Kasumi-1 (cell line): ENCODE results near the gene CYB5R3.
"Not testable (repeated sequence)": the region's sequence is repeated elsewhere in the genome, so short reads cannot be mapped to it uniquely, and the experiment has no call there.

Experiments used
- DNase-seq, 2 experiments: peaks; one replicate each; lab custom pipeline; 2025; lab: John Stamatoyannopoulos, UW

Gene CYB5R3

DNA sequence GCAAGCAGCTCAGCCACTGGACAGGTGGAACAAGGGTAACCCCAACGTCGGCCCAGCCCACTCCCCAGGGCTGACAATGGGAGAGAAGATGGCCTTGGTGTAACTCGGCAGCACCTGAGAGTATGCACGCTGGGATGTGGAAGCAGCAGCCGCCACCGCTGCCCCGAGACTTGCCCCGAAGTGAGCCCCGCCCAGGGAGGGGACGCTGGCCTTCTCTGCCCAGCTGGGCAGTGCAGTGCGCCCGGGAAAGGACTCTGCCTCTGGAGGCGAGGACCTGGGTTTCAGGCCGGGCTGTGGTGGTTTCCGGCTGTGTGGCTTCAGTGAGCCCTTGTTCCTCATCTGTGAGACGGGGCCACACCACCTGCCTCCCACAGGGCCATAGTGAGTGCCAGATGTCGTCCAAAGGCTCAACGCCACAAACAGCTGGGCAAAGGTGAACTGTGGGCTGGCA, 25.9 kb downstream of the CYB5R3 start:
- DNase-seq = peak in 1 of 2 experiments; percentile 16

DNA sequence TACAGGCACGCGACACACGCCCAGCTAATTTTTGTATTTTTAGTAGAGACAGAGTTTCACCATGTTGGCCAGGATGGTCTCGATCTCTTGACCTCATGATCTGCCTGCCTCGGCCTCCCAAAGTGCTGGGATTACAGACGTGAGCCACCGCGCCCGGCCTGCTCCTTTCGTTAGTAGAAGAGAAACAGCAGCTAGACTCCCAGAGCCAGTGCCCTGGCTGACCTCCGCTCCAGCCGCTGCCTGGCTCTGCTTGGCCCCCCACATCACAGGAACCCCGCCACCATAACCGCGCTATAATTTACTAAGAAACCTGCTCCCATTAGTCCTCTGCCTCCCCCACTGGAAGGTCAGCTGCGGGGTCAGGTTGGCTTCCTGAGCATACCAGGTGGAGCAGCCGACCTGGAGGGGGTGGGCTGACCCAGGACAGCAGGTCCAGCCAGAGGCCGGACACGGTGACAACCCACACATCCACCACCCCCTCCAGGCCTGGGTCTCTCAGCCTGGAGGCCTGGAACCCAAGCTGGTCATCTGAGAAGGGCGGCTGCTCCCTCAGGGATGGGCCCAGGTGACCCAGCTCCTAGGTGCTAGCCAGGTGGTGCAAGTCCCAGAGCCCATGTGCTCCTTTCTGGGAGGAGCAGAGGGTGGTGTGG, 27.0 kb downstream of the CYB5R3 start:
- no peak for DNase-seq

DNA sequence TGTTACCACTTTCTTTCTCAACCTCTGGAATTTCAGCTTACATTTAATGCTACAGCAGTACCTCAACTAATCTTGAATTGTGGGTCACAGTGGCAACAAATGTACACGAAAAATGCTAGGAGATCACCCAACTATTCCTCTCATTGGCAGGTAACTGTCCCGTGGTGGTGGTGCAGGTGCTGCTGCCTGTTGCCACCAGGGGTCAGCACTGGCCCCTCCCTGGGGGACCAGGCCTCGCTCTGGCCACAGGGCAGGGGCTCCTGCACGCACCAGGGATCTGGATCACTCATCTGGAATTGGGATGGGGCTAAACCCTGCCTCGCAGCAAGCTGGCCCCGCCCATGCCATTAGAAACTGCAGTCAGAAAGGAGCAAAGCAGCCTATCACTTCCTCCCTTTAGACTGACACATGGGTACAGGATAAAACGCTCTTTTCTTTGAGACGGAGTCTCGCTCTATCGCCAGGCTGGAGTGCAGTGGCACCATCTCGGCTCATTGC, 27.6 kb downstream of the CYB5R3 start:
- DNase-seq = peak; percentile 13 to 40

DNA sequence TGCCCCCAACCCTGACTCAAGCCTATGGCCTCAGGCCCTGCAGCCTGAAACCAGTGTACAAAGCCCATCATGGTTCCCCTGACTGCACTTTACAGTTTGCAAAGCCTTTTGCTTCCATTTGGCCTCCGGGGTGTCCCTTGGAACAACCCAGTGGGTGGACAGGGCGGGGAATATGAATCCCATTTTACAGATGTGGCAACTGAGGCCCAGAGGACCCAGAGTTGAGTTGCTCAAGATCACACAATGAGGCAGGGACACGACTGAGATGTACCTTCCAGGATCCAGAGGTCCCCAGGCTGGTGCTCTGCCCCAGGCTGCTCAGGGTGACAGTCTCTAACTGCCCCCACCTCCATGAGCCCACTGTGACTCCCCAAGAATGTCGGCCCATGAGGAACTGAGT, 29.1 kb downstream of the CYB5R3 start:
- DNase-seq = no peak

DNA sequence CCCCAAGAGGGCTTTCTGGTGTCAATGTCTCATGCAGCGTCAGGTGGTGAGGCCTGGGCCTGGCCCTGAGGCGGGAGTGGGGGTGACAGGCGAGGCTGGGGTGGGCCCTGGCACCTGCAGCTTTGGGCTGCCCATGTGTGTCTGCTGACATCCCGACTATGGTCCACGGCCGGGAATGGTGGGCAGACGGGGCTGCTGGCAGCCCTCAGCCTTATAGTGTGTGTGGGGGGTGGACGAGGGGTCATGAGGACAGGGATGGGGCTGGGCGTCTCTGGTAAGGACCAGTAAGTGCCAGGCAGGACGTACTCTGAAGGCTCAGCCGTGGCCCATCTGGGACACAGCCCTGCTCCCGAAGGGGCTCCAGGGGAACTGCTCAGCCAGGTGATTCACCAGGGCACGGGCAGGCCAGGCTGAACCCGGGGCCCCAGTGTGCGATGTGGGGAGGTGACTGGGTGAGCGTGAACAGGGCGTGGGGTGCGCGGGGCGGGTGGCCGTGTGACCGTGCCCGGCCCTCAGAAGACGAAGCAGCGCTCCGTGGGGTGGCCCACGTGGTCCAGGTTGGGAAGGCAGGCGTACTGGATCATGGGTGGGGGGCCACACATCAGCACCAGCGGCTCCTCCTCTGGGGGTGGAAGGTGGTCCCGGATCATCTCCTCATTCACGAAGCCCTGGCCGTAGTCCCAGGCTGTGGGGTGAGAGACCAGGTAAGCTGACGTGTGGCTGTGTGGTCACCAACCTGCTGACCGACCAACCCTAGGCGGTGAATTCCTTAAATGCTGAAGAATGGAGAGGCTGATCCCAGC, 29.7 kb downstream of the CYB5R3 start:
- DNase-seq = no peak

DNA sequence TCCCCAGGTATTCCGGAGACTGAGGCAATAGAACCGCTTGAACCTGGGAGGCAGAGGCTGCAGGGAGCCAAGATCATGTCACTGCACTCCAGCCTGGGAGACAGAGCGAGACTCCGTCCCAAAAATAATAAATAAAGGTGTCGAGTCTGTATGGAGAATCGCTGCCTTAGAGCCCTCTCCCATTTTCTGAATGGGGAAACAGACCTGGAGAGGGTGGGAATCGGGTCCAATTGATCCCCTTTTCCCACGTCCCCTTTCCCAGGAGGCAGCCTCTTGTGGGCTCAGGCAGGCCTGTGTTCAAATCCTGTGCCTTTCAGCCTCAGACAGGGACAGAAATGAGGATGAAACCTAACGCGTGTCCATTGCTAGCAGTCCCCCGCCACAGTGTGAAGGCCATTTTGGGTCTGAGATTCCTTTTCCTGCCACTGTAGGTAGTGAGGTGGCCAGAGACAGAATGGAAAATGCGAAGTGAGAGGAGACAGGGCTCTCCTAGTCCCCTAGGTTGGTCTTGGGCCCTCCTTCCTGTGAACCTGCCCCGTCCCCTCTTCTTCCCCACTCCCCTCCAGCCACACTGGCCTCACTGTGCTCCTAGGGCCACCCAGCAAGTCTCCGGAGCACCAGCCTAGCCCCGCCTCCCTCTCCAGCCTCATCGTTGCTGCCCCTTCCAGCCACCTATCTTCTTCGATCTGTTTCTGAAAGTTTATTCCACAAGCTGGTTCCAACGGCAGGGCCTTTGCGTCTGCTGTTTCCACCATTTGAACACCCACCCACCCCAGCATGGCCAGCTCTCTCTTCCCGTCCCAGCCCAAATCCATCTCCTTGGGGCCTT, 31.8 kb downstream of the CYB5R3 start:
- no peak for DNase-seq

DNA sequence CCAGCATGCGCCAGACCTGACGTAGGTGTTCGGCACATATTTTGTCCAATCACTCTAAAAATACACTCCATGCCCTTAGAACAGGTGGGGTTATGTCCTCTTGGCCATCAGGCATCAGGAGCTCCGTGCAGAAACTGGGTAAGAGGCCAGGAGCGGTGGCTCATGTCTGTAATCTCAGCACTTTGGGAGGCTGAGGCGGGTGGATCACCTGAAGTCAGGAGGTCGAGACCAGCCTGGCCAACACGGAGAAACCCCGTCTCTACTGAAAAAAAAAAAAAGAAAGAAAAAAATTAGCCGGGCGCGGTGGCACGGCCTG, 33.4 kb downstream of the CYB5R3 start:
- not testable (repeated sequence) for DNase-seq

DNA sequence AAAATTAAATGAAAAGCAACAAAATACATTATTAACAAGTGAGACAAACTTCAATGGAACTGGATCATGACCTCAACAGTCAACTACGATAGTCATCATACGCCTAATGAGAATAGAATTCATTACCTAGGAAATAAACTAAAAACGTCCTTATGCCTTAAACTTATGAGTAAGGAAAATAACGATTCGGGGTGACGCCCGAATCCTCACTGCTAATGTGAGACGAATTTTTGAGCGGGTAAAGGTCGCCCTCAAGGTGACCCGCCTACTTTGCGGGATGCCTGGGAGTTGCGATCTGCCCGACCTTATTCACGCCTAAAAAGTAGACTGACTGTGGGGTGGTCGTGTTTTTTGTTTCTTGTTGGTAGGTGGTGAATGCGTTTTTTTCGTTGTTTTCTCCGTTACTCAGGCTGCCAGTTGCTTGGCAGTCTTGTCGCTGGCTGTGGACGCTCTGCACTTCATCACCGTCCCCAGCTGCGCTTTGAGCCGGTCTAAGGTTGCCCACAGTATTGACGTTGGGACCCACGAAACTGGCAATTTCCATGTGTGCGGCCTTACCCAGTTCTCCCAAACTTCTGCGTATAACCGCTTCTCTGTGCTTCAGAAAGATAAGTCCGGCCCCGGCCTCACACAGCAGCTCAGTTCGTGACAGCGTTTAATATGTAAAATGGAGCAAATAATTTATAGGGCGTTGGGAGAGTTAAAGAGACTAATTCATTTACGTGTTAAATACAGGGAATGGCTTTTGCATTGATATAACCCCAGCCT, 33.9 kb downstream of the CYB5R3 start:
- peak; percentile 97 for DNase-seq

DNA sequence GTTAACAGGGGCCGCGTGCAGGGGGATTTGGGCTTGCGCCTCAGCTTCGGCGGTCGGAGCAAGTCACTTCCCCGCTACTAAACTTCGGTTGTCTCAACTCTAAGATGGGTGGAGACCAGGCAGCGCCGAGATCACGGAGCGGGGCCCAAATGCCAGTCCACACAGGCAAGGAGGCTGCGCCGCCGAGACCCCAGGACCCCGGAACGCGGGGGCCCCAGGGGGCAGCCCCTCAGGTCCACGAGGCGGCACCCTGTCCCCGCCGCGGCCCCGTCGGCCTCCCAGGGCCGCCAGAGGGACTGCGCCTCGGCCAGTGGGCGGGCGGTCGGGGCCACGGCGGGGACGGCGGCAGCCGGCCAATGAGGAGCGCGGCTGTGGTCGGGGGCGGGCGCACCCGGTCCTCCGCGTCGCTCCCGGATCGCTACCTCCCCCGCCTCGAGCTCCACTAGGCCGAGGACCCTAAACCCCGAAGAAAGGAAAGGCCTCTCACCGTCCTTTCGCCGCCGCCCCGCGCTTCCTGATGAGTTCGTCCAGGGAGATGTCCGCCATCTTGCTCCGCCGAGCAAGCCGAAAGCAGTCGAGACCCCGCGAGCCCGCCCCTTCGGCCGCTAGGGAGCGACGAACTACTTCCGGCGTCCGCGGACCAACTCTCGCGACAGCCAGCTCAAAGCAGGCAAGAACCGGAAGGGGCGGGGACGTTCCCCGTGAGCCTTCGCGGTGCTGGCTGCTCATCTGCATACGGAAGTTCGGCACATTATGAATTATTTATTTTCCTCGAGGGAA, 34.7 kb downstream of the CYB5R3 start, which contains the start of gene POLDIP3:
POLDIP3 (minus strand) TSS at position 572 of the 780 bp plus-strand sequence; CDS start at position 546, 26 bp downstream.
- DNase-seq = peak; percentile 93 to 96

DNA sequence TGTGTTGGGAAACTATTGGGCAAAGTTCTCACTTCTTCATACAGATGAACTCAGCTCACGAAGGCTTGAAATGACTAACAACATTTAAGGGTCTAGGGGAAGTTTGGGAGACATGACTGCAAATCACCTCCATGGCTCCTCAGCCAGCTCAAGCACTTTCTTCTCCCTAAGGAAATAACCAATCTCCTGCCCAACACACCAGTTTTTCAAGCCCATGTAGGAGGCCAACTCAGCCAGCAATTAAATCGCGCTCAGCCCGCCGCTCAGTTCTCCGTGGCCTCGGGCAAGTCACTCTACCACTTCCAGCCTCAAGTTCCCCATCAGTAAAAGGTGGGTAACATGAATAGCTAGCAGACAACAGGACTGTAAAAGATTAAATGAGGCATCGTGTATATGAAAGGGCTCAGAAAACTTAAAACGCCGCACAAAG, 35.3 kb downstream of the CYB5R3 start:
- peak; percentile 40 to 74 for DNase-seq

DNA sequence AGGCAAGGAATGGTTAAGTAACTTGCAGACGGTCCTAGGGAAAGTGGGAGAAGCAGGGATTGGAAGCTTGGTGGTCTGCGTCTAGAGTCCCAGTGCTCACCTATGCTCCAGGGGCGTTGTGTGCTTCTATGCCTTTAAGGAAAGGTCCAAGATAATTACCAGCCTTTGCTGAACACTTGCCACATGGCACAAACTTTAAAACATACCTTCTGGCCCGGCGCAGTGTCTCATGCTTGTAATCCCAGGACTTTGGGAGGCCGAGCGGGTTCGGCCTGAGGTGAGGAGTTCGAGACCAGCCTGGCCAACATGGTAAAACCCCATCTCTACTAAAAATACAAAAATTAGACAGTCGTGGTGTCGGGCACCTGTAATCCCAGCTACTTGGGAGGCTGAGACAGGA, 36.9 kb downstream of the CYB5R3 start:
- DNase-seq = no peak

DNA sequence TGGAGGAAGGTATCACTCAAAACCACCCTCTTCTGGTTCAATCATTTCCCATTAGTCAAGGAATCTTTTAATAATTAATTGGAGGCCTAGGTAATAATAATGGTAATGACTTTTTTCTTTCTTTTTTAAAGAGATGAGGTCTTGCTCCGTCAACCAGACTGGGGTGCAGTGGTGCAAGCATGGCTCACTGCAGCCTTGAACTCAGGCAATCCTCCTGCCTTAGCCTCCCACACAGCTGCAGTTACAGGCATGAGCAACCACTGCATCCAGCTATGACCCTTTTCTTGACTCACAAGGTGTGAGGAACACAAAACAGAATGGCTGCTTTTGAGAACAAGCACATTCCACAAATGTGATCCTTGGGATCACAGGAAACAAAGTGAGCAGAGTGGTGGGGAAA, 38.1 kb downstream of the CYB5R3 start:
- no peak for DNase-seq

DNA sequence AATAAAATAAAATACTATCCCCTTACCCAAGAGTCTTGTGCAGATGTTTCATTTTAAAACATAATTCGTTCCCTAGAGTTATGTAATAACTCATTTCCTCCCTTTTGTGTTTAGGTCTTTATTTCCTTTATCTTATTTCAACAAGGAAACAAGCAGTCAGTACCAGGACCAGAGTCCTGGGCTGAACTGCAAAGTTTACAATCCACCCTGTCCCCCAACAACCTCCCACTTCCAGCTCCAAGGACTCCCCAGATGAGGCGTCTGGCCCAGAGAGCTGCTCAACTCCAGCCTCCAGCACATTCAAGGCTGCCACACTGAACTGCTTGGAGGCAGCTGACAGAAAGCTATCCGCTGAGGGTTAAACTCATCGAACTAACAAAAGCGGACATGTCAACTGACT, 39.0 kb downstream of the CYB5R3 start:
- no peak for DNase-seq

DNA sequence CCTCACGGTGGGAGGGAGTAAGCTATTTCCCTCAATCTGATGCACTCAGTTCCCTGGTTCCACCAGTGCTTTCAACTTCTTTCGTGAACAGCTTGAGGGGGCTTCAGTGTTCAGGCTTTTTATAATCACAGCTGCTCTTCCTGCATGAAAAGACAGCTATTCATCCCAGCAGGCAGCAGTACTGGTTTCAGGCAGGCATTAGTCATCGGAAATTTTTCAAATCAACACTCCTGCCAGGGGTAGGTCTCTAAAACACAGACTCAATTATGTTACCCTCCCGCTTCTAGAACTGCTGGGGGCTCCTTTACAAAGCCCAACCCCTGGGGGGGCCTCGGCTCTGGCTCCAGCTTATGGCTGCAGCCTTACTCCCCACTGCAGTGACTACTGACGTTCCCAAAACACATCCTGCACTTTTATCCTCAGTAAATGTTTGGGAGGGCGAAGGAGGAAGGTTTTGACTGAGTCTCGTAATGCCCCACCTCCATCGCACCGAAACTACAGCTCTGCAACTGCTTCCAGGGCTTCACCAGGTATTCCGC, 40.3 kb downstream of the CYB5R3 start:
- no peak for DNase-seq

DNA sequence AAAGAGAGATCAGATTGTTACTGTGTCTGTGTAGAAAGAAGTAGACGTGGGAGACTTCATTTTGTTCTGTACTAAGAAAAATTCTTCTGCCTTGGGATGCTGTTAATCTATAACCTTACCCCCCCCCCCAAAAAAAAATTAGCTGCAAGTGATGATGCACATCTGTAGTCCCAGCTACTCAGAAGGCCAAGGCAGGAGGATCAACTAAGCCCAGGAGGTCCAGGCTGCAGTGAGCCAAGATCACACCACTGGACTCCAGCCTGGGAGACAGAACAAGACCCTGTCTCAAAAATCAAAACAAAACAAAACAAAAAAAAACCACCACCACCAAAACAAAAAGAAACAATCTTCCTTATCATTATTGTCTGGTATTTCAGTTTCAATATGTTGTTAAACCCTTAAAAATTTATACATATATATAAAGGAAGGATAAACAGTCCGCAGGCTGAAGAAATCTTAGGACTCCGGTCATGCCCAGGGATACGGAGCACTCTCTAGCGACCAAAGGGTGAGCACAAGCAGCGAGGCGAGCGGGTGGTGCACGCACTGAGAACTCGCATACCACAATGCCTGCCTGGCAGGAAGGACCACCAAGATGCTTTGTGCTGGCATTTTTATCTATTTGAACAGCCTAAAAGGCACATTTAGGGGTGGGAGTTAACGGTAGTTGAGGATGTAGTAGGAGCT, 40.9 kb downstream of the CYB5R3 start:
- DNase-seq = no peak

DNA sequence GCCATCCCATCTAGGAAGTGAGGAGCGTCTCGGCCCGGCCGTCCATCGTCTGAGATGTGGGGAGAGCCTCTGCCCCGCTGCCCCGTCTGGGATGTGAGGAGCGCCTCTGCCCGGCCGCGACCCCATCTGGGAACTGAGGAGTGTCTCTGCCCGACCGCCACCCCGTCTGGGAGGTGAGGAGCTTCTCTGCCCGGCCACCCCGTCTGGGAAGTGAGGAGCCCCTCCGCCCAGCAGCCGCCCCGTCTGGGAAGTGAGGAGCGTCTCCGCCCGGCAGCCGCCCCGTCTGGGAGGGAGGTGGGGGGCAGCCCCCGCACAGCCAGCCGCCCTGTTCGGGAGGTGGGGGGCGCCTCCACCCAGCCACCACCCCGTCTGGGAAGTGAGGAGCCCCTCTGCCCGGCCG, 41.6 kb downstream of the CYB5R3 start:
- DNase-seq = not testable (repeated sequence)

DNA sequence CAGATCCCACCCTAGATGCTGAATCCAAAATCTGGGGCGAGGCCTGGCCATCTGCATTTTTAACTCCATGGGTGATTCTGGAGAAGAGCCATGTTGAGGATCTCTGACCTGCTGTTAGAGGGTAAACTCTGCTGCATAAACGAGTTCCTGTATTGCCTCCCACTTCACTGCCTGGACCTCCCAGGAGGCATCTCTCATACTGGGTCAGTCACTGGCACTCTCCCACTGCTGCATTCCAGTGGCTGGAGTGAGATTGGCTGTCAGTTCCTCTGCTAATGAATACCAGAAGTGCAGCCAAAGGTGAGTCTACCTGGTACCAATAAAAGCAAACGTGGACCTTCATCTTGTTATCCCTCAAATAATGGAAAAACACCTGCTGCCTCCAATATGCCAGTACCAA, 44.8 kb downstream of the CYB5R3 start:
- DNase-seq = no peak

DNA sequence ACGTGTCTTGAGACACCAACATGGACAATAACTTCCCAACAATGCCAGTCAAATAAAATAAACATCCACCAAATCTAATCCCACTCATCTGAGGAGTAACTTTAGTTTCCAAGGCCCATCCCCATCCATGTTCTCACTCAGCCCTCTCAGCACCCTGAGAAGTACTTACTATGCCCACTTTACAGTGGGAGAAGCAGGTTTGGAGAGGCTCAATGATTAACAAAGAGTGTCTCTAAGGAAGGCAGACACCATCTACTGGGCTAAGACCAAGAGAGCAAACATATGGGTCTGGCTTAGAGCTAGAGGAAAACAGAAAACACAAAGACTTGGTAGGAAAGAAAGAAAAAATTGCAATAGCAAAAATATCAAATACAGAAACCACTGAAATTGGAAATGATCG, 45.8 kb downstream of the CYB5R3 start:
- no peak for DNase-seq

DNA sequence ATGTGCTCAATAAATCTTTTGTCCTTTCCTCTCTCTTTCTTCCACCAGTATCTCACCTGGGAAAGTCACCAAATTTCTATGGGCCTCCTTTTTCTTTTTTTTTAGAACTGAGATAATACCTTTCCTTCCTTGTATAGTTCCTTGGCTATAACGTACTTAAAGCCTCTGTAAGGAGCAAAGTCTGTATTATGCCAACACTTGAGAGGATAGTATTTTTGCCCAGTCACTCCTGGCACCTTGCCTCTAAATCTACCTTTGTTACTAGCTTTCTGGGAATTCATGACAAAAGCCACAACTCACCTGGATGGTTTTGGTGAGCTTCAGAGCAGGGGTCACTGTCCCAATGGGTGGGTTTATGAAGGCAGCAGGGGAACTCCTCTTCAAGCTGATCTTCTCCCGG, 46.7 kb downstream of the CYB5R3 start:
- no peak for DNase-seq

DNA sequence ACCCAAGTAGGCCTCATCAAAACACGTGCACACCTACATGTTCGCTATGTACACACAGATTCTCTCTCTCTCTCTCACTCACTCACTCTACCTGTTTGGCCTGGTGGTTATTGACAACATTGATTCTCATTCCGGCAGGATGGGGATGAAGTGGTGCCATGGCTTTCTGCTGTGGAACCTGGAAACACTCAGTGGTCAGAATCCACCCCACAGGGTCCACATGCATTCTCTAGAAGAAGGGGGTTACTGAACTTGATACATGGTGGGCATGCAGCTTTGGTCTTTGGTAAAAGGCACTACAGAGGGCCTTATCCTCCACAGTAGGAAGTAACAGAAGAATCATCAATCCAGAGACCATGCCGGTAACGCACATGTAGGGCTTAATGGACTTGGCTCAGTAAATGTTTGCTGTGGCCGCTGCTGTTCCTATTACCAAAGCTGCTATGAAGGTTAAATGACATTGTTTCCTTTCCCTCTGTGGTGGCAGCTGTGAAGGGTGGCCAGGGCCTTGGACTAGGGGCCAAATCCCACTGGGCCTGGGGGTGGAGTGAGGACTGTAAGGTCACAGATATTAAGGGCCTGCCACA, 47.2 kb downstream of the CYB5R3 start:
- no peak for DNase-seq
